Measurements from ENCODE around the gene VARS2. TPM values are rescaled to one million over a fixed set of nuclear protein-coding genes. Genes with fewer than 3 reads are reported as not detected.

Gene VARS2
- total RNA-seq, 2 donors from 2014 or later: 39.4 to 52.5 TPM

DNA sequence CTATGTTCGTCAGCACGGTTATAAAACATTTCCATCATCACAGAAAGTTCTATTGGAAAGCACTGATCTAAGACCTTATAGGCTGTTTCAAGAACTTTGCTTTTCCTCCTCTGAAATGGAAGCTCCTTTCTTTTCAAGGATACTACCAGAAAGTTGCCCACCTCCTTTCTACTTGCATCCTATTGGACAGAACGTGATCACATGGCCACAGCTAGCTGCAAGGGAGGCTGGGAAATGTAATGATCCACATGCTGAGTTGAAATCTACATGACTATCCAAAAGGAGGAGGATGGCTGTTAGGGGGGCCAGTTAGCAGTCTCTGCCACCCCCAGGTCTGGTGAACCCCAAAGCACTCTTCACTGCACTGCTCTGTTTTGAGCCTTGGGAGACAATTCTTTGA is 14.6 kb downstream of the VARS2 start:
- H3K27me3 ChIP-seq (ENCODE audit: control insufficient read depth, insufficient read depth, low read length, poor library complexity, severe bottlenecking): no peaks in the 10 kb centered on the region
- no peak for DNase-seq
- H3K36me3 Mint-ChIP-seq (ENCODE audit: low read depth): peaks cover 32% of the 10 kb centered on the region
- H3K9me3 ChIP-seq (ENCODE audit: control insufficient read depth, low read length): peaks cover 12% of the 10 kb centered on the region
- TF ChIP-seq, protein P1, sequence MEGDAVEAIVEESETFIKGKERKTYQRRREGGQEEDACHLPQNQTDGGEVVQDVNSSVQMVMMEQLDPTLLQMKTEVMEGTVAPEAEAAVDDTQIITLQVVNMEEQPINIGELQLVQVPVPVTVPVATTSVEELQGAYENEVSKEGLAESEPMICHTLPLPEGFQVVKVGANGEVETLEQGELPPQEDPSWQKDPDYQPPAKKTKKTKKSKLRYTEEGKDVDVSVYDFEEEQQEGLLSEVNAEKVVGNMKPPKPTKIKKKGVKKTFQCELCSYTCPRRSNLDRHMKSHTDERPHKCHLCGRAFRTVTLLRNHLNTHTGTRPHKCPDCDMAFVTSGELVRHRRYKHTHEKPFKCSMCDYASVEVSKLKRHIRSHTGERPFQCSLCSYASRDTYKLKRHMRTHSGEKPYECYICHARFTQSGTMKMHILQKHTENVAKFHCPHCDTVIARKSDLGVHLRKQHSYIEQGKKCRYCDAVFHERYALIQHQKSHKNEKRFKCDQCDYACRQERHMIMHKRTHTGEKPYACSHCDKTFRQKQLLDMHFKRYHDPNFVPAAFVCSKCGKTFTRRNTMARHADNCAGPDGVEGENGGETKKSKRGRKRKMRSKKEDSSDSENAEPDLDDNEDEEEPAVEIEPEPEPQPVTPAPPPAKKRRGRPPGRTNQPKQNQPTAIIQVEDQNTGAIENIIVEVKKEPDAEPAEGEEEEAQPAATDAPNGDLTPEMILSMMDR (conservative IDR thresholded peaks at IDR 0.05): no peak
- H3K27ac ChIP-seq (ENCODE audit: low read depth, low read length): no peak overlapping the region
- no peaks in the 10 kb centered on the region for H3K4me1 ChIP-seq (ENCODE audit: control insufficient read depth, insufficient read depth, low read length)
- peaks cover 13% of the 10 kb centered on the region for H3K9me3 Mint-ChIP-seq
- no peaks in the 10 kb centered on the region for H3K4me1 Mint-ChIP-seq
- H3K4me3 Mint-ChIP-seq: no peak overlapping the region
- peaks cover 17% of the 10 kb centered on the region for H3K36me3 ChIP-seq (ENCODE audit: control insufficient read depth, insufficient read depth, low read length)
- no peaks in the 10 kb centered on the region for H3K27me3 Mint-ChIP-seq (ENCODE audit: insufficient read depth)
- no peak overlapping the region for H3K4me3 ChIP-seq (ENCODE audit: low read length)
- no peak overlapping the region for H3K9ac ChIP-seq (ENCODE audit: extremely low read depth, low read length, poor library complexity, severe bottlenecking)
- WGBS, 2 experiments (ENCODE audit: insufficient coverage in 1 of 2, insufficient read length in 1 of 2): 88 to 100% methylated on average over 2 to 3 of the region's 3 CpGs
- H3K27ac Mint-ChIP-seq: no peak overlapping the region

DNA sequence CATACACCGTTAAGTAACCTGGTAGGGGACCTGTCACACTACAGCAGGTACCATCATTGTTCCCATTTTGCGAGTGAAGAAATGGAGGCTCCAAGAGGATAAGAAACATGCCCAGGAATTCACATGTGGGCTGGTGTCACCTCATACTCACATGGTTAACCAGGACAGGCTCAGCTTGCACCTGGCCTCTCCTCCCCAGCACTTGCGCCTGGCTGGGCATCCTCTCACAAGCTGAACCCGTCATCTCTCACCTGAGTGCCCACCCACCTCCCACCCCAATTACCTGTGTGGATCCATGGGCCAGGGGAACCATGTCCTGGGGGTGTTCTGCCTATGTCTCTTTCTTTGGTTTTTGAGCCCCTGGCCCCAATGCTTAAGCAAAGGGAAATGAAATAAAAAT is 16.5 kb downstream of the VARS2 start:
- DNase-seq: no peak
- WGBS, 2 experiments (ENCODE audit: insufficient coverage in 1 of 2, insufficient read length in 1 of 2): 95 to 100% methylated on average over 2 to 4 of the region's 4 CpGs
- Histone ChIP-seq H3K4me1 (ENCODE audit: control insufficient read depth, insufficient read depth, low read length) (no peaks in the 10 kb centered on the region), H3K27ac (ENCODE audit: low read depth, low read length) (no peak overlapping the region), H3K9me3 (ENCODE audit: control insufficient read depth, low read length) (peaks cover 12% of the 10 kb centered on the region), H3K27me3 (ENCODE audit: control insufficient read depth, insufficient read depth, low read length, poor library complexity, severe bottlenecking) (no peaks in the 10 kb centered on the region), H3K4me3 (ENCODE audit: low read length) (no peak overlapping the region), H3K9ac (ENCODE audit: extremely low read depth, low read length, poor library complexity, severe bottlenecking) (no peak overlapping the region), H3K36me3 (ENCODE audit: control insufficient read depth, insufficient read depth, low read length) (peaks cover 17% of the 10 kb centered on the region)
- H3K9me3 Mint-ChIP-seq: peaks cover 13% of the 10 kb centered on the region
- TF ChIP-seq, protein P1 (conservative IDR thresholded peaks at IDR 0.05): no peak
- H3K4me3 Mint-ChIP-seq: no peak overlapping the region
- peaks cover 30% of the 10 kb centered on the region for H3K36me3 Mint-ChIP-seq (ENCODE audit: low read depth)
- no peaks in the 10 kb centered on the region for H3K27me3 Mint-ChIP-seq (ENCODE audit: insufficient read depth)
- no peaks in the 10 kb centered on the region for H3K4me1 Mint-ChIP-seq
- no peak overlapping the region for H3K27ac Mint-ChIP-seq

DNA sequence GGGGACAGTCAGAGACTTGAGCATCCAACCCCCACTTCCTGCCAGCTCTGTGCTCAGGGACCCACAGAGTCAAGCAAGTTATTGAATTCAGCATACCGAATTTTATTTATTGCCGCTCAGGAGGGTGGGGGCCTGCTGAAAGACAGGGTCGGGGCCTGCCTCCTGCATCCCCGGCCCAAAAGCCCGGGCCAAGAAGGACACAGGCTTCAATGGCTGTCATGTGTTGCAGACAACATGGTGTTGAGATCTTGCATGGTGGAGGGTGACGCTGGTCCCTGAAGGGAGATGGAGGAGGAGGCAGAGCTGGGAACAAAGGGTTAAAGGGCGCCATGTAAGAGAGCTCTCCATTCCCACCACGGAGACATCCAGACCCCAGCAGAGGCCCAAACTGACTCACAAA is 17.2 kb downstream of the VARS2 start:
- H3K36me3 Mint-ChIP-seq (ENCODE audit: low read depth): peaks cover 28% of the 10 kb centered on the region
- Histone ChIP-seq H3K9me3 (ENCODE audit: control insufficient read depth, low read length) (peaks cover 12% of the 10 kb centered on the region), H3K4me1 (ENCODE audit: control insufficient read depth, insufficient read depth, low read length) (no peaks in the 10 kb centered on the region), H3K4me3 (ENCODE audit: low read length) (no peak overlapping the region), H3K27me3 (ENCODE audit: control insufficient read depth, insufficient read depth, low read length, poor library complexity, severe bottlenecking) (no peaks in the 10 kb centered on the region), H3K9ac (ENCODE audit: extremely low read depth, low read length, poor library complexity, severe bottlenecking) (no peak overlapping the region), H3K36me3 (ENCODE audit: control insufficient read depth, insufficient read depth, low read length) (peaks cover 17% of the 10 kb centered on the region), H3K27ac (ENCODE audit: low read depth, low read length) (no peak overlapping the region)
- no peak for DNase-seq
- H3K27me3 Mint-ChIP-seq (ENCODE audit: insufficient read depth): no peaks in the 10 kb centered on the region
- TF ChIP-seq, protein P1 (conservative IDR thresholded peaks at IDR 0.05): no peak
- no peaks in the 10 kb centered on the region for H3K4me1 Mint-ChIP-seq
- peaks cover 13% of the 10 kb centered on the region for H3K9me3 Mint-ChIP-seq
- no peak overlapping the region for H3K4me3 Mint-ChIP-seq
- no peak overlapping the region for H3K27ac Mint-ChIP-seq
- WGBS, 2 experiments (ENCODE audit: insufficient coverage in 1 of 2, insufficient read length in 1 of 2): 71 to 100% methylated on average over 1 to 8 of the region's 8 CpGs

All from endodermal cell (in vitro differentiated cells).